GM19395 (cell line): ENCODE measurements around the gene TMEM135.
"Not testable (repeated sequence)": the region's sequence is repeated elsewhere in the genome, so short reads cannot be mapped to it uniquely, and the experiment has no call there.

Experiments used
- ATAC-seq: cut with Tn5 transposase; IDR thresholded peaks from one replicate; pipeline ENCODE4 v1.9.1; 2021; ENCODE audit warnings: mild to moderate bottlenecking, moderate library complexity; ENCODE audit not compliant: unreplicated experiment

The TMEM135 gene

GRCh38 chr11:87076260-87076783, 38.6 kb downstream of the TMEM135 start:
- no peak for ATAC-seq

- no peak for ATAC-seq
Observed at GRCh38 chr11:87076874-87077429, 39.2 kb downstream of the TMEM135 start.

GRCh38 chr11:87081358-87081757, 43.6 kb downstream of the TMEM135 start:
- ATAC-seq: peak; percentile 68

GRCh38 chr11:87082590-87082989, 44.9 kb downstream of the TMEM135 start:
- ATAC-seq: no peak

- no peak for ATAC-seq
Observed at GRCh38 chr11:87083029-87083428, 45.3 kb downstream of the TMEM135 start.

- no peak for ATAC-seq
Observed at GRCh38 chr11:87092159-87092558, 54.4 kb downstream of the TMEM135 start.

- ATAC-seq: no peak
Observed at GRCh38 chr11:87092567-87092966, 54.8 kb downstream of the TMEM135 start.

- peak; percentile 98 for ATAC-seq
Observed at GRCh38 chr11:87097582-87097981, 59.8 kb downstream of the TMEM135 start.

- no peak for ATAC-seq
Observed at GRCh38 chr11:87101956-87102580, 64.3 kb downstream of the TMEM135 start.

GRCh38 chr11:87105826-87106225, 68.1 kb downstream of the TMEM135 start:
- not testable (repeated sequence) for ATAC-seq

- not testable (repeated sequence) for ATAC-seq
Observed at GRCh38 chr11:87107379-87107778, 69.6 kb downstream of the TMEM135 start.

GRCh38 chr11:87110443-87111131, 72.9 kb downstream of the TMEM135 start:
- ATAC-seq: no peak

- ATAC-seq: no peak
Observed at GRCh38 chr11:87114093-87114492, 76.4 kb downstream of the TMEM135 start.

- no peak for ATAC-seq
Observed at GRCh38 chr11:87116185-87116584, 78.5 kb downstream of the TMEM135 start.

- ATAC-seq: no peak
Observed at GRCh38 chr11:87120937-87121336, 83.2 kb downstream of the TMEM135 start.

GRCh38 chr11:87122852-87123251, 85.1 kb downstream of the TMEM135 start:
- no peak for ATAC-seq

GRCh38 chr11:87125257-87125656, 87.5 kb downstream of the TMEM135 start:
- no peak for ATAC-seq

GRCh38 chr11:87127101-87127500, 89.4 kb downstream of the TMEM135 start:
- ATAC-seq: no peak

GRCh38 chr11:87128372-87128771, 90.6 kb downstream of the TMEM135 start:
- no peak for ATAC-seq

- no peak for ATAC-seq
Observed at GRCh38 chr11:87134524-87135106, 96.9 kb downstream of the TMEM135 start.

- ATAC-seq: no peak
Observed at GRCh38 chr11:87136236-87136635, 98.5 kb downstream of the TMEM135 start.

GRCh38 chr11:87137711-87138110, 100.0 kb downstream of the TMEM135 start:
- ATAC-seq: no peak
